Hepatocyte (in vitro differentiated cells): ENCODE results near the gene HIGD1B. TPM values are rescaled to one million over a fixed set of nuclear protein-coding genes. Genes with fewer than 3 reads are reported as not detected.

Experiments
- DNase-seq: peaks from one replicate; pipeline ENCODE4 v3.0.0-alpha.2; 2016; ENCODE audit warnings: low spot score
- H2AFZ ChIP-seq: fragments of 200-600 bp; sonication (generic); 2 replicates; pipeline ENCODE4 v1.6.0; 2016; ENCODE audit warnings: antibody characterized with exemption, mild to moderate bottlenecking
- H3K27ac ChIP-seq: fragments of 200-600 bp; sonication (generic); 2 replicates; pipeline ENCODE4 v1.5.1; 2016; ENCODE audit warnings: mild to moderate bottlenecking
- H3K27me3 ChIP-seq: fragments of 200-600 bp; sonication (generic); 2 replicates; pipeline ENCODE4 v1.6.1; 2016
- H3K36me3 ChIP-seq: fragments of 200-600 bp; sonication (generic); replicated peaks from 2 replicates; pipeline ENCODE4 v1.5.1; 2016; ENCODE audit warnings: low read depth; ENCODE audit not compliant: insufficient read depth
- H3K4me1 ChIP-seq: fragments of 200-600 bp; sonication (generic); 2 replicates; pipeline ENCODE4 v1.5.1; 2016; ENCODE audit warnings: mild to moderate bottlenecking, moderate library complexity; ENCODE audit not compliant: insufficient read depth
- H3K4me2 ChIP-seq: fragments of 200-600 bp; sonication (generic); 2 replicates; pipeline ENCODE4 v1.6.0; 2016
- H3K4me3 ChIP-seq: fragments of 200-600 bp; sonication (generic); 2 replicates; pipeline ENCODE4 v1.5.1; 2016; ENCODE audit warnings: mild to moderate bottlenecking
- H3K79me2 ChIP-seq: fragments of 200-600 bp; sonication (generic); 2 replicates; pipeline ENCODE4 v1.6.0; 2017; ENCODE audit warnings: mild to moderate bottlenecking
- H3K9me2 ChIP-seq: fragments of 200-600 bp; sonication (generic); replicated peaks from 2 replicates; pipeline ENCODE4 v1.6.0; 2017; ENCODE audit warnings: mild to moderate bottlenecking; ENCODE audit not compliant: insufficient read depth
- H3K9me3 ChIP-seq: fragments of 200-600 bp; sonication (generic); 2 replicates; pipeline ENCODE4 v1.5.1; 2016; ENCODE audit warnings: low read depth, mild to moderate bottlenecking
- H4K20me1 ChIP-seq: fragments of 200-600 bp; sonication (generic); 2 replicates; pipeline ENCODE4 v1.6.0; 2016; ENCODE audit warnings: mild to moderate bottlenecking; ENCODE audit not compliant: insufficient read depth, poor library complexity, severe bottlenecking
- CTCF ChIP-seq: fragments of 200-600 bp; sonication (generic); IDR thresholded peaks from 2 replicates; pipeline ENCODE4 v1.5.1; 2016; ENCODE audit warnings: antibody characterized with exemption, mild to moderate bottlenecking; ENCODE audit not compliant: poor library complexity
- EZH2 ChIP-seq: fragments of 200-600 bp; sonication (generic); IDR thresholded peaks from 2 replicates; pipeline ENCODE4 v1.6.1; 2016; ENCODE audit warnings: antibody characterized with exemption, mild to moderate bottlenecking, borderline replicate concordance
- EZH2phosphoT487 ChIP-seq: fragments of 200-600 bp; sonication (generic); IDR thresholded peaks from one replicate; pipeline ENCODE4 v1.6.1; 2018; ENCODE audit warnings: antibody characterized with exemption, mild to moderate bottlenecking, low read depth, moderate library complexity; ENCODE audit not compliant: unreplicated experiment, severe bottlenecking
- WGBS: methylation state at CpG from one replicate; pipeline ENCODE4 v1.1.6; 2016; ENCODE audit warnings: low lambda C conversion rate; ENCODE audit errors: missing lambda C conversion rate; 5-methylcytosine and 5-hydroxymethylcytosine counted together
- polyA plus RNA-seq: library from polyadenylated mRNA; unstranded; fragments of >200 nt; fragmentation: Nextera tagmentation; extraction: Ambion mirVana; gene quantifications from 2 replicates; pipeline ENCODE4 v1.2.1, GENCODE V29; 2016
- total RNA-seq: library from RNA; depleted of rRNA; stranded (reverse); fragments of >200 nt; gene quantifications from 2 replicates; pipeline ENCODE4 v1.2.3, GENCODE V29; 2014

HIGD1B gene
- total and polyA plus RNA-seq, 2 experiments from 2014 or later = not detected

- H3K27ac ChIP-seq = no peak overlapping the region
- H3K9me3 ChIP-seq = no peaks in the 10 kb centered on the region
- no peak overlapping the region for H2AFZ ChIP-seq
- no peak for DNase-seq
- H3K27me3 ChIP-seq = no peaks in the 10 kb centered on the region
- no peaks in the 10 kb centered on the region for H4K20me1 ChIP-seq
- H3K4me3 ChIP-seq = no peak overlapping the region
- no peaks in the 10 kb centered on the region for H3K36me3 ChIP-seq
- no peak overlapping the region for H3K4me2 ChIP-seq
- H3K9me2 ChIP-seq = no peaks in the 10 kb centered on the region
- TF ChIP-seq EZH2phosphoT487 (no peak), EZH2 (no peak), CTCF (no peak)
- WGBS = 84% methylated on average over 3 of the region's 3 CpGs
- no peaks in the 10 kb centered on the region for H3K79me2 ChIP-seq
- H3K4me1 ChIP-seq = no peaks in the 10 kb centered on the region
Measured at GRCh38 chr17:44867841-44868240, 20.2 kb downstream of the HIGD1B start.

DNA sequence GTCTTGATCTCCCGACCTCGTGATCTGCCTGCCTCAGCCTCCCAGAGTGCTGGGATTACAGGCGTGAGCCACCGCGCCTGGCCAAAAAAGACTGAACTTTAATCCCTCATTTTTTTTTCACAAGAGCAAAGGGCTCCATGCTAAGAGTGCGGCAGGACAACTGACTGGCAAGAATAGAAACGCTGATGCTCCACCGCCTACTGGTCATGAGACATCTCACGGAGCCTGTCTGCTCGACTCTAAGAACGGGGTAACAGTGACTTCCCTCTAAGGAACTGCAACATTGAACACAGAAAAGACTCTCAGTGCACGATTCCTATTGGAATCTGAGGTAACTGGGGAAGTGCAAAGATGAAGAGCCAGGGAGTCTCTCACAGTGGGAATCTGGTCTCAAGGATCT lies 23.9 kb downstream of the HIGD1B start:
- no peak overlapping the region for H3K27ac ChIP-seq
- H4K20me1 ChIP-seq = no peaks in the 10 kb centered on the region
- no peak overlapping the region for H3K4me3 ChIP-seq
- no peaks in the 10 kb centered on the region for H3K9me2 ChIP-seq
- H3K79me2 ChIP-seq = no peaks in the 10 kb centered on the region
- H3K4me2 ChIP-seq = no peak overlapping the region
- DNase-seq = no peak
- WGBS = 98% methylated on average over 12 of the region's 12 CpGs
- no peaks in the 10 kb centered on the region for H3K36me3 ChIP-seq
- no peaks in the 10 kb centered on the region for H3K4me1 ChIP-seq
- TF ChIP-seq EZH2phosphoT487 (no peak), CTCF (no peak)
- H2AFZ ChIP-seq = no peak overlapping the region
- H3K9me3 ChIP-seq = no peaks in the 10 kb centered on the region
- no peaks in the 10 kb centered on the region for H3K27me3 ChIP-seq

DNA sequence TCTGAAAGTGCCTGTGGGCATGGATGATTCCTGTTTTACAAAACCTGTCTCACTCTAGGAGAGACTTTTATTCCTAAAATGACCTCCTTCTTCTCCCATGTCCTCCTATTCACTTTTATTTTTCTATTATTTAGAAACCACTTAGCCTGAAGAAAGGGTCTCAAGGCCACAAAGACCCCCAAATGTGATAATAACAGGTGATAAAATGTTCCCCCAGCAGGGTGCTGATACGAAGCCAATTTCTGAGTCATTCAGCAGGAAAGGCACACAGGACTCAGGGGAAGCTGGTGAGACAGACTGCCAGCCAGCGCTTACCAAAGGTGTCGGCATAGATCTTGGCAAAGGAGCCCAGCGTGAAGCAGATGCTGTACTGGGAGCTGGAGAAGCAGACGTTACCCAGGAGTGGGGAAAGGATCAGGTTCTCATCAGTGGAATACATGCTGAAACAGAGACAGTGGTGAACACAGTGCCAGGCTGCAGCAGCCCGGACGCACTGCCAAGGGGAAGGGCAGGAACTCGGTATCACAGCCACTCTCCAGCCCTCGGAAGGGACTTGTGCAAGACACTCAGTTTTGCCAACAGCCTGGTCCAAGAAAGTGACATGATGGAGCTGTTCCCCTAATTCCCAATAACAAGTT lies 24.6 kb downstream of the HIGD1B start:
- no peaks in the 10 kb centered on the region for H3K27me3 ChIP-seq
- no peak overlapping the region for H2AFZ ChIP-seq
- H3K36me3 ChIP-seq = no peaks in the 10 kb centered on the region
- no peaks in the 10 kb centered on the region for H3K9me3 ChIP-seq
- H3K9me2 ChIP-seq = no peaks in the 10 kb centered on the region
- H3K79me2 ChIP-seq = no peaks in the 10 kb centered on the region
- no peaks in the 10 kb centered on the region for H3K4me1 ChIP-seq
- TF ChIP-seq EZH2phosphoT487 (no peak), CTCF (no peak), EZH2 (no peak)
- H3K27ac ChIP-seq = no peak overlapping the region
- H3K4me2 ChIP-seq = no peak overlapping the region
- no peak for DNase-seq
- WGBS = 87% methylated on average over 8 of the region's 9 CpGs
- no peaks in the 10 kb centered on the region for H4K20me1 ChIP-seq
- no peak overlapping the region for H3K4me3 ChIP-seq

DNA sequence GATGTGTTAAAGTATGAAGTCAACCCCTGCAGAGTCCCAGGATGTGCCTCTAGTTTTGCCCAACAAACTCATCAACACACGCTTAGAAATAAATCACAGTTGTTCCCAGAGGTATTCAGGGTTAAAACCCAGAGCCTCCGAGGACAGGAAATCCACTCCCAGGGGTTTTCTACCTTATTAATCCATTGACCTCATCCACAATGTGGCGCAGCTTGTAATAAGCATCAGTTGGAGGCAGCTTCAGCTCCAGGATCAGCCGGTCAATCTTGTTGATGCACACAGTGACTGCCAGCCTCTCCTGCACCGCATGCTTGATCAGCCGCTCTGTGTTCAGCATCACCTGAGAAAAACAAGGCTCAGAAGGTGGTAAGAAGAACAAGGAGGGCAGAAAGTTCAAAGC lies 28.1 kb downstream of the HIGD1B start:
- no peaks in the 10 kb centered on the region for H3K36me3 ChIP-seq
- H4K20me1 ChIP-seq = no peaks in the 10 kb centered on the region
- H3K27ac ChIP-seq = no peak overlapping the region
- no peaks in the 10 kb centered on the region for H3K4me1 ChIP-seq
- no peak overlapping the region for H3K4me3 ChIP-seq
- H3K4me2 ChIP-seq = no peak overlapping the region
- H3K9me2 ChIP-seq = no peaks in the 10 kb centered on the region
- 96% methylated on average over 6 of the region's 6 CpGs for WGBS
- H3K9me3 ChIP-seq = no peaks in the 10 kb centered on the region
- H3K79me2 ChIP-seq = no peaks in the 10 kb centered on the region
- DNase-seq = no peak
- no peaks in the 10 kb centered on the region for H3K27me3 ChIP-seq
- no peak for TF ChIP-seq CTCF
- TF ChIP-seq EZH2phosphoT487 = no peak
- TF ChIP-seq EZH2 = no peak
- H2AFZ ChIP-seq = no peak overlapping the region
